Endothelial cell of umbilical vein (primary cell): ENCODE results near the gene NRXN3. TPM values are rescaled to one million over a fixed set of nuclear protein-coding genes. Genes with fewer than 3 reads are reported as not detected.

ENCODE experiments used
- BruUV-seq: library from RNA; stranded (reverse); fragments of 400-500 nt; replicated peaks from 2 replicates; lab custom pipeline; 2021; lab: Mats Ljungman, UMichigan
- CTCF ChIA-PET: fragments of 300-600, 350-600 bp; sonication (Branson Sonifier 250); formaldehyde crosslinking; loops from one replicate; lab custom pipeline; 2021; ENCODE audit warnings: antibody characterized with exemption, inconsistent platforms; lab: Charles Lee
- POLR2A ChIA-PET: fragments of 300-600, 350-600 bp; sonication (Branson Sonifier 250); formaldehyde crosslinking; loops from one replicate; lab custom pipeline; 2021; ENCODE audit warnings: antibody characterized with exemption, inconsistent platforms; lab: Charles Lee
- DNase-seq: peaks from one replicate; pipeline ENCODE4 v3.0.0-alpha.2; 2011; ENCODE audit warnings: low read depth, low spot score
- FAIRE-seq: peaks from 2 replicates; lab custom pipeline; 2011; peaks lifted over from hg19 to GRCh38; lab: Jason Lieb, UNC
- H2AFZ ChIP-seq: 2 replicates; pipeline ENCODE4 v1.6.0; 2012; ENCODE audit warnings: low read depth, low read length, control low read depth, inconsistent platforms
- H3K27ac ChIP-seq: 2 replicates; pipeline ENCODE4 v1.5.1; 2011; ENCODE audit warnings: low read depth, mild to moderate bottlenecking, control low read depth, low read length, moderate library complexity; ENCODE audit not compliant: insufficient read depth
- H3K27me3 ChIP-seq, 2 experiments: 2 replicates each; pipeline versions ENCODE4 v1.6.0 to v1.6.1; 2011; ENCODE audit warnings: low read length in 2 of 2, mixed read lengths in 1 of 2; ENCODE audit not compliant: control insufficient read depth in 2 of 2, insufficient read depth in 2 of 2
- H3K36me3 ChIP-seq, 2 experiments: 2 replicates in 1 of 2; 3 replicates in 1 of 2; pipeline ENCODE4 v1.5.1; 2011; ENCODE audit warnings: low read length in 2 of 2, mild to moderate bottlenecking in 1 of 2, moderate library complexity in 1 of 2; ENCODE audit not compliant: control insufficient read depth in 2 of 2, insufficient read depth in 2 of 2; ENCODE audit errors: extremely low read depth in 1 of 2
- H3K4me1 ChIP-seq: 3 replicates; pipeline ENCODE4 v1.5.1; 2011; ENCODE audit warnings: mild to moderate bottlenecking, low read length; ENCODE audit not compliant: control insufficient read depth, insufficient read depth; ENCODE audit errors: extremely low read depth
- H3K4me2 ChIP-seq: 2 replicates; pipeline ENCODE4 v1.6.1; 2011; ENCODE audit warnings: low read length, control low read depth, mixed read lengths; ENCODE audit not compliant: insufficient read depth
- H3K4me3 ChIP-seq, 3 experiments: fragments of 200-600 bp in 1 of 3; sonication (generic), shearing (Covaris generic) in 1 of 3; replicated peaks in 1 of 3; 2 replicates each; pipeline ENCODE4 v1.5.1; 2011 to 2016; ENCODE audit warnings: control low read depth in 3 of 3, low read length in 3 of 3, mild to moderate bottlenecking in 2 of 3, inconsistent platforms in 1 of 3, low read depth in 1 of 3, moderate library complexity in 1 of 3; ENCODE audit not compliant: insufficient read depth in 1 of 3
- H3K79me2 ChIP-seq: 2 replicates; pipeline ENCODE4 v1.6.0; 2012; ENCODE audit warnings: low read length, inconsistent platforms; ENCODE audit not compliant: control insufficient read depth, insufficient read depth
- H3K9ac ChIP-seq: replicated peaks from 2 replicates; pipeline ENCODE3; 2011; ENCODE audit warnings: low read length, control low read depth; ENCODE audit not compliant: insufficient read depth; ENCODE audit errors: extremely low read depth
- H3K9me1 ChIP-seq: replicated peaks from 3 replicates; pipeline ENCODE4 v1.6.0; 2011; ENCODE audit warnings: mild to moderate bottlenecking, low read length; ENCODE audit not compliant: control insufficient read depth, insufficient read depth; ENCODE audit errors: extremely low read depth
- H3K9me3 ChIP-seq: replicated peaks from 2 replicates; pipeline ENCODE4 v1.5.1; 2012; ENCODE audit warnings: low read length, inconsistent platforms; ENCODE audit not compliant: control insufficient read depth, insufficient read depth
- H4K20me1 ChIP-seq: replicated peaks from 2 replicates; pipeline ENCODE3; 2011; ENCODE audit warnings: mild to moderate bottlenecking, low read length; ENCODE audit not compliant: control insufficient read depth, insufficient read depth; ENCODE audit errors: extremely low read depth
- CTCF ChIP-seq, 2 donors: IDR thresholded peaks; 1 replicate in 1 of 2; 2 replicates in 1 of 2; pipeline ENCODE4 v1.5.1; 2011; ENCODE audit warnings: low read length in 2 of 2, mild to moderate bottlenecking in 2 of 2, moderate library complexity in 2 of 2, control low read depth in 1 of 2, inconsistent platforms in 1 of 2, low read depth in 1 of 2; ENCODE audit not compliant: insufficient read depth in 1 of 2; ENCODE audit errors: extremely low read depth in 1 of 2
- EZH2 ChIP-seq: IDR thresholded peaks from 2 replicates; pipeline ENCODE4 v1.6.1; 2012; ENCODE audit warnings: borderline replicate concordance, low read depth, mild to moderate bottlenecking, moderate library complexity, low read length, inconsistent platforms; ENCODE audit not compliant: severe bottlenecking
- GATA2 ChIP-seq: IDR thresholded peaks from 2 replicates; pipeline ENCODE4 v1.7.0; 2011; ENCODE audit warnings: low read depth, mild to moderate bottlenecking, moderate library complexity, mixed read lengths, low read length; ENCODE audit not compliant: insufficient read length, insufficient read depth
- MAX ChIP-seq: IDR thresholded peaks from 2 replicates; pipeline ENCODE4 v1.6.1; 2011; ENCODE audit not compliant: insufficient read depth, insufficient read length
- POLR2A ChIP-seq: IDR thresholded peaks from 2 replicates; pipeline ENCODE4 v1.6.1; 2012; ENCODE audit warnings: low read depth, mild to moderate bottlenecking, control low read depth, low read length
- POLR2AphosphoS5 ChIP-seq: IDR thresholded peaks from 2 replicates; pipeline ENCODE4 v1.6.1; 2012; ENCODE audit warnings: low read depth, mild to moderate bottlenecking, control low read depth, low read length, moderate library complexity; ENCODE audit not compliant: insufficient read depth
- dilution Hi-C: fragments of 300-500 bp; cut with MboI; formaldehyde crosslinking; loops from one replicate; pipeline ENCODE4 v1.15.0; 2019; ENCODE audit warnings: low sequenced_read_pairs; ENCODE audit not compliant: extremely low pct_ligation_motif_present
- intact Hi-C: fragments of 100-400 bp; cut with micrococcal nuclease; formaldehyde crosslinking; loops from one replicate; pipeline ENCODE4 v1.10.0; 2022
- polyA plus RNA-seq, 4 experiments: library from polyadenylated mRNA; depleted of rRNA in 3 of 4; stranded (reverse) in 3 of 4; unstranded in 1 of 4; fragments of >200 nt; gene quantifications; 2 replicates each; pipeline versions ENCODE4 v1.2.1 to v1.2.3, GENCODE V29; 2011 to 2012; ENCODE audit warnings: missing spikeins in 1 of 4
- total RNA-seq: library from RNA; stranded (reverse); gene quantifications from 2 replicates; pipeline ENCODE4 v1.2.3, GENCODE V29; 2021

NRXN3 gene
- total and polyA plus RNA-seq, 2 donors (not counting 3 experiments of a cell fraction or from before 2014, with no cell fraction given): 0.72 to 4.2 TPM

DNA sequence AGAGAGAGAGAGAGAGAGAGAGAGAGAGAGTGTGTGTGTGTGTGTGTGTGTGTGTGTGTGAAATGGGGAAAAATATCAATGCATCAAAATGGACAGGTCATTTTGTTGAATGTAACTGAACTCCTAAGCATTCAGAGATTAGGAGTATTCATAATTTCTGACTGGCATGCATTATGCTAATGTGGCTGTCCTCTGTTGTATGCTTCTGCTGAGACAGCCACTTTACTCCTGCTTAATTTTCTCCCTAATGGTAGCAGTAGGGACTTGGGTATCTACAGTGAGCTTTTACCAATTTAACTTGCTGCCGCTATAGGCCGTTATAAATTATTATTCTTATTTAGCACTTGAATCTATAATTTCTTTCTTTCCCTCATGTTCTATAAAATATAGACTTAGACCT is 924.8 kb downstream of the NRXN3 start:
- BruUV-seq: no TSS peak
- H3K4me3 ChIP-seq: no peak overlapping the region
- no peak for DNase-seq
- no peak overlapping the region for H3K27ac ChIP-seq
- H3K9ac ChIP-seq: no peak overlapping the region
- FAIRE-seq: no peak
- no peaks in the 10 kb centered on the region for H3K9me3 ChIP-seq
- intact Hi-C loops (no loop called here), dilution Hi-C loops (no loop called here)
- no peak overlapping the region for H2AFZ ChIP-seq
- no peak overlapping the region for H3K4me2 ChIP-seq
- no peaks in the 10 kb centered on the region for H3K4me1 ChIP-seq
- no peaks in the 10 kb centered on the region for H4K20me1 ChIP-seq
- H3K79me2 ChIP-seq: no peaks in the 10 kb centered on the region
- H3K27me3 ChIP-seq: no peaks in the 10 kb centered on the region
- no peaks in the 10 kb centered on the region for H3K36me3 ChIP-seq
- CTCF ChIA-PET: interaction anchor here (1.0 kb wide), 2 partner anchors 16 to 27 kb away, joined by 3 read pairs; no protein-coding TSS in a partner anchor
- H3K9me1 ChIP-seq: no peaks in the 10 kb centered on the region
- no peak for TF ChIP-seq MAX
- POLR2A ChIA-PET: interaction anchor here (0.7 kb wide), 1 partner anchor 154 kb away, joined by 3 read pairs; no protein-coding TSS in a partner anchor

GRCh38 chr14:79096811-79097210 is 926.6 kb downstream of the NRXN3 start:
- no peak overlapping the region for H2AFZ ChIP-seq
- H3K27ac ChIP-seq: no peak overlapping the region
- intact Hi-C loops (no loop called here), dilution Hi-C loops (no loop called here)
- ChIA-PET CTCF (no interaction called here), POLR2A (no interaction called here)
- H4K20me1 ChIP-seq: no peaks in the 10 kb centered on the region
- H3K4me3 ChIP-seq: no peak overlapping the region
- no peaks in the 10 kb centered on the region for H3K4me1 ChIP-seq
- TF ChIP-seq POLR2AphosphoS5: no peak
- no peak for TF ChIP-seq EZH2
- no peak for TF ChIP-seq POLR2A
- no peak for TF ChIP-seq CTCF (IDR thresholded peaks at IDR 0.05; ENCODE audit: extremely low read depth in 1 of 2, insufficient read depth in 1 of 2, low read depth in 1 of 2, low read length in 2 of 2)
- TF ChIP-seq GATA2: no peak
- no peaks in the 10 kb centered on the region for H3K36me3 ChIP-seq
- BruUV-seq: no TSS peak
- H3K9me1 ChIP-seq: no peaks in the 10 kb centered on the region
- H3K4me2 ChIP-seq: no peak overlapping the region
- FAIRE-seq (no peak), DNase-seq (no peak)
- no peak overlapping the region for H3K9ac ChIP-seq
- no peaks in the 10 kb centered on the region for H3K27me3 ChIP-seq
- H3K9me3 ChIP-seq: no peaks in the 10 kb centered on the region
- H3K79me2 ChIP-seq: no peaks in the 10 kb centered on the region
